DOHH2 (cell line): ENCODE measurements around the gene C1S.

Source experiments
- CTCF ChIP-seq: fragments of 200-600 bp; sonication (generic); IDR thresholded peaks from one replicate; pipeline ENCODE4 v1.5.1; 2014; ENCODE audit warnings: antibody characterized with exemption, mild to moderate bottlenecking, low read depth, low read length; ENCODE audit not compliant: poor library complexity, severe bottlenecking
- EZH2phosphoT487 ChIP-seq: fragments of 200-600 bp; sonication (generic); IDR thresholded peaks from 2 replicates; pipeline ENCODE4 v1.6.1; 2017; ENCODE audit warnings: borderline replicate concordance, mild to moderate bottlenecking, antibody characterized with exemption, low read length, moderate library complexity, mixed read lengths

- TF ChIP-seq CTCF (no peak), EZH2phosphoT487 (no peak)
These were observed 6.1 kb downstream of the C1S start for GRCh38 chr12:7066596-7066995.
